ENCODE results near the gene CFAP299. TPM values are rescaled to one million over a fixed set of nuclear protein-coding genes. Genes with fewer than 3 reads are reported as not detected.

CFAP299 gene
- total and polyA plus RNA-seq, 2 of the 8 experiments (the other 6 are each of a cell fraction or from before 2014, with no cell fraction given) = not detected

GRCh38 chr4:80343887-80344286, 8.4 kb downstream of the CFAP299 start:
- no peaks in the 10 kb centered on the region for H3K36me3 ChIP-seq (ENCODE audit: control insufficient read depth in 2 of 4, insufficient read depth in 4 of 4, low read length in 3 of 4)
- no peak overlapping the region for H2BK20ac ChIP-seq (ENCODE audit: low read length)
- FAIRE-seq = no peak
- H3K9ac ChIP-seq (replicated peaks in 1 of 4; ENCODE audit: extremely low read depth in 1 of 4, low read depth in 3 of 4, low read length in 3 of 4) = no peak overlapping the region
- H2AK5ac ChIP-seq (ENCODE audit: low read depth, low read length) = no peak overlapping the region
- no peak overlapping the region for H3K56ac ChIP-seq (replicated peaks; ENCODE audit: insufficient read length, low read depth, low read length)
- H3K79me1 ChIP-seq (ENCODE audit: low read depth, low read length) = no peaks in the 10 kb centered on the region
- H2BK5ac ChIP-seq (ENCODE audit: low read depth, low read length) = no peak overlapping the region
- no peaks in the 10 kb centered on the region for H3K79me2 ChIP-seq (ENCODE audit: control insufficient read depth in 1 of 2, insufficient read depth in 2 of 2, low read length in 2 of 2)
- H2BK120ac ChIP-seq (replicated peaks; ENCODE audit: low read depth, low read length) = no peak overlapping the region
- H3K23me2 ChIP-seq (ENCODE audit: low read depth, low read length) = no peaks in the 10 kb centered on the region
- no peak overlapping the region for H2BK15ac ChIP-seq (ENCODE audit: low read length)
- ChIA-PET CTCF (ENCODE audit: partially characterized antibody) (no interaction called here), POLR2A (ENCODE audit: partially characterized antibody) (no interaction called here)
- no peak overlapping the region for H4K8ac ChIP-seq (ENCODE audit: extremely low read depth, insufficient read depth, low read length)
- no peak overlapping the region for H4K5ac ChIP-seq (ENCODE audit: insufficient read length, low read depth, low read length)
- no peak overlapping the region for H2AFZ ChIP-seq (ENCODE audit: low read length)
- no peaks in the 10 kb centered on the region for H3K9me3 ChIP-seq (ENCODE audit: insufficient read depth in 2 of 2, low read depth in 1 of 2, low read length in 1 of 2)
- H3K4me1 ChIP-seq (replicated peaks in 1 of 4; ENCODE audit: control insufficient read depth in 3 of 4, insufficient read depth in 4 of 4, low read length in 3 of 4) = no peaks in the 10 kb centered on the region
- TF ChIP-seq CTBP2 (IDR thresholded peaks at IDR 0.05; ENCODE audit: borderline replicate concordance, insufficient read depth, insufficient read length, low read length) (no peak), CBX8 (IDR thresholded peaks at IDR 0.05; ENCODE audit: borderline replicate concordance, low read depth, low read length) (no peak), MAFK (IDR thresholded peaks at IDR 0.05; ENCODE audit: low read depth, low read length) (no peak), PHF8 (conservative IDR thresholded peaks at IDR 0.05; ENCODE audit: low read depth, low read length) (no peak), SP2 (IDR thresholded peaks at IDR 0.05; ENCODE audit: low read length) (no peak), KDM1A (IDR thresholded peaks at IDR 0.05; ENCODE audit: borderline replicate concordance, low read length) (no peak), POLR2AphosphoS5 (IDR thresholded peaks at IDR 0.05; ENCODE audit: low read depth, low read length) (no peak), TEAD4 (IDR thresholded peaks at IDR 0.05; ENCODE audit: low read depth, low read length) (no peak), CHD2 (IDR thresholded peaks at IDR 0.05; ENCODE audit: low read length) (no peak), SIN3A (conservative IDR thresholded peaks at IDR 0.05 in 1 of 2, IDR thresholded peaks at IDR 0.05 in 1 of 2; ENCODE audit: low read depth in 1 of 2, low read length in 2 of 2) (no peak), GTF2F1 (IDR thresholded peaks at IDR 0.05; ENCODE audit: borderline replicate concordance, low read depth, low read length) (no peak), SIRT6 (IDR thresholded peaks at IDR 0.05; ENCODE audit: low read length) (no peak), HDAC2 (IDR thresholded peaks at IDR 0.05; ENCODE audit: borderline replicate concordance in 1 of 2, low read depth in 2 of 2, low read length in 2 of 2) (no peak), SAP30 (IDR thresholded peaks at IDR 0.05; ENCODE audit: insufficient read depth, insufficient replicate concordance, low read length) (no peak), YY1 (IDR thresholded peaks at IDR 0.05; ENCODE audit: low read depth, low read length) (no peak)
- H3K18ac ChIP-seq (ENCODE audit: extremely low read depth, low read length) = no peak overlapping the region
- H4K20me1 ChIP-seq (replicated peaks in 1 of 2; ENCODE audit: control insufficient read depth in 1 of 2, insufficient read depth in 2 of 2, low read length in 2 of 2) = no peaks in the 10 kb centered on the region
- no peak for DNase-seq (ENCODE audit: low read depth in 1 of 2, low spot score in 2 of 2)
- H3K27ac ChIP-seq (ENCODE audit: low read depth, low read length) = no peak overlapping the region
- H3K23ac ChIP-seq (ENCODE audit: insufficient read length) = no peak overlapping the region
- no peak overlapping the region for H2BK12ac ChIP-seq (ENCODE audit: low read depth, low read length)
- no peak overlapping the region for H3K4me2 ChIP-seq (ENCODE audit: insufficient read depth in 1 of 2, low read depth in 2 of 2, low read length in 2 of 2)
- no peak overlapping the region for H3K14ac ChIP-seq (ENCODE audit: insufficient read length)
- no peak overlapping the region for H3K4ac ChIP-seq (replicated peaks; ENCODE audit: insufficient read length, low read depth, low read length)
- H3K27me3 ChIP-seq (replicated peaks in 1 of 4; ENCODE audit: control insufficient read depth in 3 of 4, extremely low read depth in 1 of 4, insufficient read depth in 3 of 4, low read length in 3 of 4) = no peaks in the 10 kb centered on the region
- no peak overlapping the region for H3K4me3 ChIP-seq (ENCODE audit: extremely low read depth in 1 of 4, insufficient read depth in 2 of 4, low read depth in 3 of 4, low read length in 4 of 4)
- H4K91ac ChIP-seq (replicated peaks; ENCODE audit: insufficient read length, low read length) = no peak overlapping the region
